OCI-M2 (cell line): ENCODE results near the gene ABI3BP.
"Not testable (repeated sequence)": the region's sequence is repeated elsewhere in the genome, so short reads cannot be mapped to it uniquely, and the experiment has no call there.

Source experiments
- DNase-seq: peaks from one replicate; lab custom pipeline; 2025; ENCODE audit not compliant: unreplicated experiment; lab: John Stamatoyannopoulos, UW

Gene ABI3BP, protein sequence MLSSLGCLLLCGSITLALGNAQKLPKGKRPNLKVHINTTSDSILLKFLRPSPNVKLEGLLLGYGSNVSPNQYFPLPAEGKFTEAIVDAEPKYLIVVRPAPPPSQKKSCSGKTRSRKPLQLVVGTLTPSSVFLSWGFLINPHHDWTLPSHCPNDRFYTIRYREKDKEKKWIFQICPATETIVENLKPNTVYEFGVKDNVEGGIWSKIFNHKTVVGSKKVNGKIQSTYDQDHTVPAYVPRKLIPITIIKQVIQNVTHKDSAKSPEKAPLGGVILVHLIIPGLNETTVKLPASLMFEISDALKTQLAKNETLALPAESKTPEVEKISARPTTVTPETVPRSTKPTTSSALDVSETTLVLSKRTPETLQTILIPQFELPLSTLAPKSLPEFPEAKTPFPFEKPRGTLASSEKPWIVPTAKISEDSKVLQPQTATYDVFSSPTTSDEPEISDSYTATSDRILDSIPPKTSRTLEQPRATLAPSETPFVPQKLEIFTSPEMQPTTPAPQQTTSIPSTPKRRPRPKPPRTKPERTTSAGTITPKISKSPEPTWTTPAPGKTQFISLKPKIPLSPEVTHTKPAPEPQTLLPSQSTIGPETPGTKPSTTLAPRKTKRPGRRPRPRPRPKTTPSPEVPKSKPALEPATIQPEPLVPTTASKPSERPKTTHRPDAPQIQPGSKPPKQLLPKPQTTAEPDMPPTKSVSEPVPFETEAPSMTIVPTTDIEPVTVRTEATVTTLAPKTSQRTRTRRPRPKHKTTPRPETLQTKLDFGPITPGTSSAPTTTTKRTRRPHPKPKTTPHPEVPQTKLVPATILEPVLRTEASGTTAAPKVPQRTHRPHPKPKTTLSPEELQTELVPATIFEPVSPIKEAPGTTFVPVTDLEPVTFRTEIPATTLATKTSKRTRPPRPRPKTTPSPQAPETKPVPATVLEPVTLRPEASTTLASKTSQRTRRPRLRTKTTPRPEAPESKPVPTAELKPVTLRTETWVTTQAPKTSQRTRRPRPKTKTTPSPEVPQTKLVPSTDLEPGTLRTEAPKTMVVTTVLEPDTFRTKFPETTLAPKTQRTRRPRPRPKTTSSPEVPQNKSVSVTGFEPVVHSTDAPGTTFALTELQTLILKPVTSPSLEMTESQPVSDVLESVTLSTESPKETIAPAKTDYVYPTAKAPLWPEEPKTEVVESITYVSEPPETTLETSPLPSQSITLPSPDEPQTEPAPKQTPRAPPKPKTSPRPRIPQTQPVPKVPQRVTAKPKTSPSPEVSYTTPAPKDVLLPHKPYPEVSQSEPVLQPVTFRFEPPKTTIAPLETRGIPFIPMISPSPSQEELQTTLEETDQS (N-terminal part only)

DNA sequence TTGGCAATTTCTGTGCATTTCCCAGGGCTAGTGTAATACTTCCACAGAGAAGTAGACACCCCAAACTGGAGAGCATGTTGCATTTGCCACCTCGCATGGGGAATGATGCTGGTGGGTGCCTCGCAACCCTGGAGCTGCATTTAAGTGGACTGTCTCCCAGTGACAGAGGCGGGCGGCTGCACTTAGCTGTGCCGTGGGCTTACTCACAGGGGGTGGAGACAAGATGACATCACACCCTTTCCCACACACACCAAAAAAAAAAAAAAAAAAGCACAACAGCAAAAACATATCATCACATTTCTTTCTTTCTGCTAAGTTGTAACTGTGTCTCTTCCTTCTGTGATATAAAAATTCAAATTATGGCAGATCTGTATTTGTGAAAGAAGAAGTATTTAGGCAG lies at the start of gene ABI3BP:
ABI3BP (minus strand) TSS at position 113 of the 400 bp plus-strand sequence; CDS start at position 76, 37 bp downstream.
- no peak for DNase-seq

DNA sequence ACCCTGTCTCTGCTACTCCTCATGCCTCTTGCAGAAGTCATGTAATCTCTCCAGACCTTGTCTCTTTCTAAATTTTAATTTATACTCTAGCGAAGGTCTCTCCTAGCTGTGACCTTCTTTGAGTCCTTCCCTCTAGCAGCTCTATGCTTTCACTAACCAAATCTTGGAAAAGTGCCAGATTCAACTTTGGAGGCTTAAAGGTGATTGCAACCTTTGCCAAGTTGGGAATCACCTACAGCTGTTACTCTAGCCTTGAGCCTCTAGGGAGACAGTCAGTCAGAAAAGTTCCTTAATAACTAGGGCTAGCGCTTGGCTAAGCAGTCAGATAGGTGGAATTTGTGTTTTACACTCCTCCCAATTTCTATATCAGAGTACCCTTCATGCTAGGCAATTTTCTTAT lies 46.1 kb upstream of the ABI3BP start:
- DNase-seq = no peak

DNA sequence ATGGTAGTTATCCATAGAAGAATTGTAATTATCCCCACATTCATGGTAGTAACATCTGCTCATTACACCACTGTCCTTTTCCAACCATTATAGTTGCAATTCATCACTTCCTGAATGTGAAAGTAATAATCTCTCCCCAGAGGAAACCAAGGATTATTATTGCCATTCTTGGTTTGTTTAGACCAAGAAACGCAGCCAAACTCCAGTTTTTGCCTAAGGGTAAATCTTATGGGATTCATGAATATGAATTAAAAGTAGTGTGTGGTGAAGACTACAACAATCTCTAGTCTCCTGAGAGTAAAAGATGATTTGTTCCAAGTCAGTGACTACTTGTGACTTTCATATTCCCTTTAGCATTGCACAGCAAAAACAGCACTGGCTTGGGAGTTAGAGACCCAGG lies 45.7 kb upstream of the ABI3BP start:
- no peak for DNase-seq

DNA sequence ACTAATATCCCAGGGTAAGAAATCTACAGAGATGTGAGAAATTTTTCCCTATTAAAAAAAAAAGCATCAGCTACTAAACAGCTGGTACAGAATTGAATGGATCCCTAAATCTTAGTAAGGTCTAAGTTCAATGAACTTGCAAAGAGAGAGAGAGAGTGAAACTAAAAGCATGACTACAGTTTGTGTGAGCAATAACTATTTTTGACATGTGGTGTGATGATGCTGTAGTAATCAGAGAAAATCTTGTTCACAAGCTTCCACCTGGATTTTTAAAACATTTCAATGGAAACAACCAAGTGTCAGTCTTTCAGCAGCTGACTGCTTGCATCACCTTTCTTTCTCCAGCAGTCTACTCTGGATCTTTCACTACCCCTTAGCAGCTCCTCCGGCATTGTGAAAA lies 45.2 kb upstream of the ABI3BP start:
- DNase-seq = no peak

DNA sequence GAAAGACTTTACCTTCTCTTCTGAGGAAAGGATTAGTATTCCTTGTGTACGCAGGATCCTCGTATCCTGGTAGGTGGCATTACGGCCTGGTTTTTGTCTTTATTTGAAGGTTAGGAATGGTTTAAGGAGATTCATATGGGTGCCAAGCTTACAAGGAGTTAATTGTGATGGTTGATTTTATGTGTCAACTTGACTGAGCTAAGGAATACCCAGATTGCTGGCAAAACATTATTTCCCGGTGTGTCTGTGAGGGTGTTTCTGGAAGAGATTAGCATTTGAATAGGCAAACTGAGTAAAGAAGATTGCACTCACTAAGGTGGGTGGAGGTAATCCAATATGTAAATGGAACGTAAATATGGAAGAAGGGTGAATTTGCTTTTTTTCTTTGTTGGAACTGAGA lies 44.4 kb upstream of the ABI3BP start:
- DNase-seq = no peak

DNA sequence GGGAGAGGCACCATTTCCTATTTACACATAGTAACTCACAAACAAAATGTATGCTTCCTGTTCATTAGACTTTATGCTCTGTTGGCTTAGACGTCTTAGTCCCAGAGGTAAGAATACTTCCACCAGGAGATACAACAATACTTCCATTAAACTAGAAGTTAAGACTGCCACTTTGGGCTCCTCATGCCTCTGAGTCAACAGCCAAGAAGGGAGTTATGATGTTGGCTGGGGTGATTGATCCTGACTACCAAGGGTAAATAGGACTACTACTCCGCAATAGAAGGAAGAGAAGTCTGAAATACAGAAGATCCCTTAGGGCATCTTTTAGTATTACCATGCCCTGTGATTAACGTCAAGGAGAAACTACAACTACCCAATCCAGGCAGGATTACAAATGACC lies 43.5 kb upstream of the ABI3BP start:
- DNase-seq = no peak

DNA sequence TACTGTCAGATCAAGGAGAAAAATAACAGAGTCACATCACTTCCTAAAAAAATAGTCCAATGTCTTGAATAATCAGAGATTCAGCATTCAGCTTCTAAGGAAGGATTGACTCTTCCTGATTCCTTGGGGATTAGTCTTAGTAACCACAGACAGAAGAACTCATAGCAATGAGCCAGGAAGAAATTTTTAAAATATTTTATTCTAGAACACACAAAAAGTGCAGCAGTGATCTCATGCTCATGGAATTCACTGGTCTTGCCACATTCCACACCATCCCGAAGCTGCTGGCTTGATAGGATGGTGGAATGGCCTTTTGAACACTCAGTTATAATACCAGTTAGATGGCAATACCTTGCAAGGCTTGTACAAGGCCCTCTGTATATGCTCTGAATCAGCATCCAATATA lies 43.0 kb upstream of the ABI3BP start:
- no peak for DNase-seq

DNA sequence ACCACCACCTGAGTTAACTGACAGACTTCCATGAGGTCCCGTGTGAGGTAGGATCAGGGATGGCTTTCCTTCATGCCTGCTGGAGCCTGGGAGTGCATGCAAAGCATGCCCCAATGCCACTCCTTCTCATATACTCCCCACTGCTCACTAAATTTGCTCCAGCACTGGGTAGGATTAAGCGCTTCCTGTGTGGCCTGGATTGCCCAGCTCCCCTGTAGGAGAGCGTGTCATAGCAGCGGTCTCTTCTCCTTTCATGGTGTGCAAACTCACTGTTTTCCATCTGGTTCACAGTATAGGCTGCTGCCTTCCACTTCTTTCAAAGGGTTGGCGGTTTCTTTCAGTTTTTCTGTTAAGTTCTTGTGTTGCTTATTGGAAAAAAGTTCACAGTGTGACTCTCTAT lies 34.1 kb upstream of the ABI3BP start:
- no peak for DNase-seq

DNA sequence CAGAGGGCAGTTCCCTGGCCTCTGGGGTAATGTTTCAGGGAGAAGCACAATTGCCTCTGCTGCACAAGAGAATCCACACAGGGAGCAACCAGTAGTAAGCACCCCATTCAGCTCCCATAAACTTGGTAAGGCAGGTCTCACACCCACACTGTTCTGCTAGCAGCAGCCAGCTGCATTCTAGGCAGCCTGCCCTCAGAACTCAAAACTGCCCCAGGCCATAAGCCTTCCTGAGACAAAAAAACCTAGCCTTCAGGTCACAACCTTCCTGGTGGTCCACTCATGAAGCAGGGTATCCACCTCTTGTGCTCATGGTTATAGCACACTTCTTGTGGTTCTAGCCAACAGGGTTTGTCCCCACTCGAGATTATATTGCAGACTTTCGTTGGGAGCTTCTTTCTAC lies 33.7 kb upstream of the ABI3BP start:
- no peak for DNase-seq

DNA sequence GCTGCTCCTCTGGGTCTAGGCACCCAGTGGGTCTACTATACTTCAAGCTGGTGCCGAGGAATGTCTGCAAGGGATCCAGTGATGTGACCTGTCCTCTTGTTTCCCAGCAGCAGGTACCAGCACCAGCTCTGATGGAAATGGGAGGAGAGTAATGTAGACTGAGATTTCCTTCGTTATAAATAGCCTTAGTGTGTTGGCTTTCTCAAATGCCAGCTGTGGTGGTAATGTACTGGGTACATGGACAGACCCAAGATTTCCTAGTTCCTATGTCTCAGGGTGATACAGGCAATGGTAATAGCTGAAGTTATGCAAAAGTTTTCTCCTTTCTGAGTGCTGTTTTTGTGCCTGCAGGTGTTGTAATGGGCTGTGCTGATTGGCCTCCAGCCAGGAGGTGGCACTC lies 33.0 kb upstream of the ABI3BP start:
- no peak for DNase-seq

DNA sequence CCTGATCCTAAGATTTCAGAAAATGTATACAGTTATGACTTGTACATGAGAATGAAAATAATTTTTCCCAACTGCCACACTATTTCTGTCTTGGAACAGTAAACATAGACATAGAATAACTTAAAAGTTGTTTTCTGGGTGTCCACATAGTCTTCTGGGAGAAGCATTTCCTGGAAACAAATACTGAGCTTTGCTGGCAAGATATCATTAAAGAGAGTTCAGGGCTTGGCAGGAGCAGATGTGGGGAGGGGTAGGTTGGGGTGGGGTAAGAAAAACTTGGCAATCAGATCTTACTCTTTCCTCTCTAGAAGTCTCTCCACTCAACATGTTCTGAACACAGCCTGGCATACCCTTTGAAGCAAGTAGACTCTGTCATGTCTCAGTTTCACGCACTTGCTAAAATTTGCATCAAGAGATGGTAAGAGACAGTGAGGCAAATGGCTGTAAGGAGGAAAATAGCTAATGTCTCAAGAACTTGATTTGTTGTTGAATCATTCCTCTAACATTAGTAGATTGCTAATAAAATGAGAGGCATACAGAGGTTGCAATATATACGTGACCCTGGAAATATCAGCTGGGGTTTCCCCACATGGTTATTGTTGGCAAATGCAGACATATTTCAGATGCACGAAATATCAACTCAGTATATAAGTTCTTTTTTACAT lies 27.3 kb upstream of the ABI3BP start:
- DNase-seq = no peak

DNA sequence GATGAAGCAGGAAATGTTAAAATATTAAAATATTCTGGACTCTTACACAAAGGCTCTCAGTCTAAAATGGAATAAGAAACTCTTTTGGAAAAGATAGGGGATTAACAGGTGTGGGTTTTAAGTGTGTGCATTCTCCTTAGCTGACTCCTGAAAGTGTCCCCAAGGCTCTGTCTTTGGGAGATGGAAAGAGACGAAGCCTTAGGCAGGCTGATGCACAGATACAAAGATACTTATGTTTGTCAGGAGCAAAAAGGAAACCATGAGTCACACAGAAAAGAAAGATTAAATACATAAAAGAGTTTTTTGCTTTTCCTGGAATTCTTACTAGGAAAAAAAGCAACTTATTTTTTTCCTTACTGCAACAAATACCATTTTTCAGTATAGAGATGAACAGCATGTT lies 23.8 kb upstream of the ABI3BP start:
- DNase-seq = no peak

DNA sequence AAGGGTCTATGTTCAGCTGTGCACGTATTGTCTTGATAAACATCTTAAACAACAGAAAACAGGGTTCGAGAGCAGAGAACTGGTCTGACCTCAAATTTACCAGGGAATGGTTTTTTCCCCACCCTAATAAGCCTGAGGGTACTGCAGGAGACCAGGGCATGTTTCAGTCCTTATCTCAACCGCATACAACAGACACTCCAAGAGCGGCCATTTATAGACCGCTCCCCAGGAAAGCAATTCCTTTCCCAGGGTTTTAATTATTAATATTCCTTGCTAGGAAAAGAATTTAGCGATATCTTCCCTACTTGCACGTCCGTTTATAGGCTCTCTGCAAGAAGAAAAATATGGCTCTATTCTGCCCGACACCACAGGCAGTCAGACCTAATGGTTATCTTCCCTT lies 19.1 kb upstream of the ABI3BP start:
- DNase-seq = not testable (repeated sequence)

DNA sequence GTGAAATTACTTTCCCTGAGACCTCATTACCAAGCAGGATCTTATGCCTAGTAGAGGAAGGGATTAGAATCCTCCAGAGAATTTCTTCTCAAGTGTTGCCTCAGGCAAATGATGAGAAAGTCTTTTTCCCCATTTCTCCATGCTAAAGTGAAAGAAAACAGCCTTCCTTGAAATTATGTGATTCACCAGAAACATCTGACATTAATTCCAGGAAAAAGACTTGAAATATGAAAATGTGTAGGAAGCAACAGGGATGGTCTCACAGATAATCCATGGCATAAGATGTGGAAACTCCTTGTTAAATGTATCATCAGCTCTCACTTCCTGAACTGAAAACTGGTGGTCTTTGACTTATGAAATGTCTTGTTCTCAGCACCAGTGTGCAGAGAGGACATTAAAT lies 17.9 kb upstream of the ABI3BP start:
- DNase-seq = no peak

DNA sequence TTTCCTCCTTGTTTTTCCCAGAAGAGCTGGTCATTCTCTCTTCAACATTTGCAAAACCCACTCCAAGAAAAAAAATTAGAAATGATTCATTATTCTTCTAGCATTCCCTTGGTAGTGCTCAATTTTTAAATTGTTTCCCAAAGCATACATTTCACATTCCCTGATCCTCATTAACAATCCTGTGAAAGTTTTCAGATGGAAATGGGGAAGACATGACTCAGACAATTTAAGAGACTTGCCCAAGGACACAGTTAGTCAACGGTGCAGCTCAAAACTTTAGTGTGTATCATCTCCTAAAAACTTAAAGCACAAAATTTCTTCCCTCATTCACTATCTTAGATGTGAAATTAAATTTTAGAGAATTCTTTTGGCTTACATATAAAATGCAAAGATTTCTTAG lies 17.1 kb upstream of the ABI3BP start:
- DNase-seq = no peak

DNA sequence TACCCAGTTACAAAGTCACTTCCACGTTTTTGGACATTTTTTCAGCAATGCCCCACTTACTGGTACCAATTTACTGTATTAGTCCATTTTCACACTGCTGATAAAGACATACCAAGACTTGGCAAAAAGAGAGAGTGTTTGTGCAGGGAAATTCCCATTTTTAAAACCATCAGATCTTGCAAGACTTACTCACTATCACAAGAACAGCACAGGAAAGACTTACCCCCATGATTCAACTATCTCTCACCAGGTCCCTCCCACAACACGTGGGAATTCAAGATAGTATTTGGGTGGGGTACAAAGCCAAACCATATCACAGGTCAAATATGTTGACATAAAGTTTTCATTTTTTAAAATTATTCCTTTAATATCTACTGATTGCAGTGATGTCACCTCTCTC lies 16.2 kb upstream of the ABI3BP start:
- DNase-seq = no peak

DNA sequence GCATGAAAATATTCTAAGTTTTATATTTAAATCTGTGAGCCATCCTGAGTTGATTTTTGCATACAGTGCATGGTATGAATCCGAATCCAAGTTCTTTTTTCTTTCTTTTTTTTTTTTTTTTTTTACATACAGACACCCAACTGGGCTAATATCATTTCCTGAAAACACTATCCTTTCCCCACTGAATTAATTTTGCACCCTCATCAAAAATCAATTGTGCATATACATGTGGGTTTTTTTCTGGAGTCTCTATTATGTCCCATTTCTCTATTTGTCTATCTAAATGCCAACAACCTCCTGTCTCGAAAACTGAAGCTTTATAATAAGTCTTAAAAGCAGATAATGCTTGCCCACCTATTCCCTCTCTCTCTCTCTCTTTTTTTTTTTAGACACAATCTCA lies 5.9 kb upstream of the ABI3BP start:
- DNase-seq = no peak

DNA sequence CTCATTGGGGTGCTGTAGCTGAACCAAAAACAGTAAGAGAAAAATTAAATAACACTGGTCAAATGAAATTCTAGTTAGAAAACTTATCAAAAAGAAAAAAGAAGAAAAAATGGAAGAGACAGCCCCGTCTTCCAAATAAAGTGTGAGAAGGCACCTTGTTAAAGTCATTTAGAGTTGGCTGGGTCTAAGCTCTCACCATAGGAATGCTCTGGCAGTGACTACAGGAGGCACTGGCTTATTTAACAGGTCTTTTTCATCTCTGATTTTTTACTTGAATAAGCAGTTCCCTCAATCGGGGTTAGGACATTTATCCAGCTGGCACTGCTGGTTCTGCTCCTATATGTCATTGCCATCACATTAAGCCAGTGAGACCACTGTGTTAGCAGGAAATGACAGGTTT lies 1.6 kb upstream of the ABI3BP start:
- no peak for DNase-seq

DNA sequence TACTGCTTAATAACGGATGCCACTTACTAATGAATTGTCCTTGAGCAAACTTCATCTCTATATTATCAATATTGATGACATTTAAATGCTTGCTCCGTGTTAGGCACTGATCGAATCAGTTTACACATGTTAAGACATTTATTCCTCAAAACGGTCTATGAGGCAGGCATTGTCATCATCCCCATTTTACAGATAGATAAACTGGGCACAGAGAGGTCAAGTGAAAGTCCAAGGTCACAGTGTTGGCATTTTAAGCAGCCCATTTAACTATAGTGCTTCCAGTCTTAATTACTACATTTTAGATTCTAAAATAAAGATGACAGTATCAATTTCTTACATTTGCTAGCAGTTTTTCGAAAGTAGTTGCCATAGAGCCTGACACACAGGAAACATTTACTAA lies 966 bp upstream of the ABI3BP start:
- DNase-seq = no peak

DNA sequence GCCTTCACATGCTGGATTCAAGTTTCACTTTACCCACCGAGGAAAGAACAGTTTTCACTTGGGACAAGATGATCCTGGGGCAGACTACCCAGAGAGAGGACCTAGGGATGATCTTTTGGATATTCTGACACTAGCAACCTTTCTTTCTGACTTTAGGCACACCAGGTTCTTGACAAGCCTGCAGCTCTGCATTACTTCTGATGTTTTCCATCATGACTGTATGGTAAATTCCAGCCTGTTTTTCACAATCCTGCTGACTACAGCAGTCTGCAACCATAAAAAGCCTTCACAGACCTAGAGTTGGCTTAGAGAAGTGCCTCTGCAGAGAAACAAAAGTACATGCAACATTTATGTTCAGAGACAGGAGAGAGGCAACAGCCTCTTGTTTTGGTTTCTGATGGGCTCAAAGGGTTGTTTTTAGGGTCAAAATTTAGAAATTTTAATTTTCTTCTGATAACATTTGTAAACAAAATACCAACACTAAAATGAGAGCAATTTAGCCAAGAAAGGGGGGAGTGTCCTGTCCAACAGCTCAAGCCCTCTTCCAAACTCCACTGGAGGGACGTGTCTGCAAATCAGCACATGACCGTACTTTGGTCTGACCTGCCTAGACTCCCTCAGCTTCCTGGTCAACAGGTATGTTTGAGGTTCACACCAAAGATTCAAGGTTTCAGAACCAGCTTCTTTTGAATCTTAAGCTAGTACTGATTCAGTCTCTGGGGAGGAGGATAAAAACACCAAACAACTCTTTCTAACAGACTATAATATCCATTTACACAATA lies 799 bp downstream of the ABI3BP start:
- no peak for DNase-seq
